SK-N-SH (cell line): ENCODE results near the gene PTPRG. TPM values are rescaled to one million over a fixed set of nuclear protein-coding genes. Genes with fewer than 3 reads are reported as not detected.

Experiments
- CTCF ChIA-PET: fragments of 300-600, 350-600 bp; formaldehyde crosslinking; extraction: SDS; loops from one replicate; lab custom pipeline; 2021; lab: Yijun Ruan, JAX
- POLR2A ChIA-PET: fragments of 350-600 bp; sonication (Branson Sonifier 250); formaldehyde crosslinking; extraction: SDS; loops from one replicate; lab custom pipeline; 2020; ENCODE audit warnings: antibody characterized with exemption, inconsistent platforms; lab: Yijun Ruan, JAX
- DNase-seq: peaks from one replicate; pipeline ENCODE4 v3.0.0; 2012
- H2AFZ ChIP-seq: fragments of 200-600 bp; sonication (generic); 2 replicates; pipeline ENCODE4 v1.8.1; 2016; ENCODE audit warnings: antibody characterized with exemption, mild to moderate bottlenecking, low read depth
- H3F3A ChIP-seq: fragments of 200-600 bp; sonication (generic); replicated peaks from 2 replicates; pipeline ENCODE3; 2016; ENCODE audit warnings: antibody characterized with exemption, mild to moderate bottlenecking; ENCODE audit not compliant: insufficient read depth
- H3K27ac ChIP-seq, 2 experiments: fragments of 200-500 bp in 1 of 2; fragments of 200-600 bp in 1 of 2; sonication (Bioruptor generic) in 1 of 2; sonication (generic), shearing (Covaris generic) in 1 of 2; 2 replicates each; pipeline versions ENCODE4 v1.5.1 to v1.6.1; 2014 to 2016; ENCODE audit warnings: low read depth in 2 of 2, inconsistent platforms in 1 of 2, low read length in 1 of 2, mild to moderate bottlenecking in 1 of 2, mixed read lengths in 1 of 2
- H3K27me3 ChIP-seq: fragments of 200-600 bp; sonication (generic), shearing (Covaris generic); 2 replicates; pipeline ENCODE4 v1.6.1; 2016; ENCODE audit warnings: mixed run types; ENCODE audit not compliant: insufficient read depth
- H3K36me3 ChIP-seq, 2 experiments: fragments of 200-500 bp in 1 of 2; fragments of 200-600 bp in 1 of 2; sonication (Bioruptor generic) in 1 of 2; sonication (generic) in 1 of 2; replicated peaks in 1 of 2; 2 replicates each; pipeline versions ENCODE3 to v1.5.1; 2014 to 2016; ENCODE audit warnings: low read length in 1 of 2, mild to moderate bottlenecking in 1 of 2; ENCODE audit not compliant: insufficient read depth in 2 of 2, control insufficient read depth in 1 of 2
- H3K4me1 ChIP-seq, 2 experiments: fragments of 200-500 bp in 1 of 2; fragments of 200-600 bp in 1 of 2; sonication (Bioruptor generic) in 1 of 2; sonication (generic), shearing (Covaris generic) in 1 of 2; 2 replicates each; pipeline versions ENCODE4 v1.5.1 to v1.6.1; 2014 to 2016; ENCODE audit warnings: low read depth in 1 of 2, low read length in 1 of 2, mixed run types in 1 of 2; ENCODE audit not compliant: insufficient read depth in 2 of 2, control insufficient read depth in 1 of 2
- H3K4me2 ChIP-seq: fragments of 200-600 bp; sonication (generic), shearing (Covaris generic); 2 replicates; pipeline ENCODE4 v1.6.1; 2017; ENCODE audit warnings: mixed run types
- H3K4me3 ChIP-seq, 2 experiments: fragments of 200-500 bp in 1 of 2; fragments of 200-600 bp in 1 of 2; sonication (Bioruptor generic) in 1 of 2; sonication (generic), shearing (Covaris generic) in 1 of 2; 2 replicates each; pipeline versions ENCODE4 v1.5.1 to v1.8.1; 2014 to 2016; ENCODE audit warnings: low read depth in 2 of 2, inconsistent platforms in 1 of 2, low read length in 1 of 2, mild to moderate bottlenecking in 1 of 2, mixed read lengths in 1 of 2, moderate library complexity in 1 of 2
- H3K79me2 ChIP-seq: fragments of 200-600 bp; sonication (generic); 2 replicates; pipeline ENCODE4 v1.8.1; 2017; ENCODE audit warnings: mild to moderate bottlenecking; ENCODE audit not compliant: insufficient read depth
- H3K9ac ChIP-seq: fragments of 200-600 bp; sonication (generic); 2 replicates; pipeline ENCODE4 v1.6.1; 2017; ENCODE audit warnings: mixed run types
- H3K9me2 ChIP-seq: fragments of 200-600 bp; sonication (generic); 2 replicates; pipeline ENCODE4 v1.6.1; 2017; ENCODE audit warnings: mixed run types
- H3K9me3 ChIP-seq: fragments of 200-600 bp; sonication (generic); 2 replicates; pipeline ENCODE4 v1.6.1; 2017; ENCODE audit warnings: mixed run types, mild to moderate bottlenecking, moderate library complexity
- H4K20me1 ChIP-seq: fragments of 200-600 bp; sonication (generic); 2 replicates; pipeline ENCODE4 v1.6.1; 2017; ENCODE audit warnings: mild to moderate bottlenecking, mixed run types; ENCODE audit not compliant: insufficient read depth
- ELF1 ChIP-seq: IDR thresholded peaks from 2 replicates; pipeline ENCODE4 v1.4.0; 2012
- EP300 ChIP-seq, 2 experiments: IDR thresholded peaks; 2 replicates each; pipeline versions ENCODE4 v1.4.0 to v1.6.1; 2012; ENCODE audit warnings: borderline replicate concordance in 1 of 2, low read depth in 1 of 2, low read length in 1 of 2
- FOXM1 ChIP-seq: IDR thresholded peaks from 2 replicates; pipeline ENCODE4 v1.4.0; 2012; ENCODE audit warnings: low read depth, mild to moderate bottlenecking
- GABPA ChIP-seq: IDR thresholded peaks from 2 replicates; pipeline ENCODE4 v1.4.0; 2012; ENCODE audit warnings: low read depth, mild to moderate bottlenecking
- GATA2 ChIP-seq: sonication (generic); formaldehyde crosslinking; IDR thresholded peaks from 2 replicates; pipeline ENCODE4 v1.5.0; 2020; ENCODE audit warnings: mild to moderate bottlenecking, missing genetic modification reagents
- MEF2A ChIP-seq: IDR thresholded peaks from 2 replicates; pipeline ENCODE4 v1.4.0; 2012; ENCODE audit warnings: low read depth, borderline replicate concordance
- MXI1 ChIP-seq: IDR thresholded peaks from 2 replicates; pipeline ENCODE4 v1.6.1; 2012; ENCODE audit warnings: mild to moderate bottlenecking, low read depth, low read length, improper control_type of control experiment
- RAD21 ChIP-seq: IDR thresholded peaks from 2 replicates; pipeline ENCODE4 v1.6.1; 2012; ENCODE audit warnings: mild to moderate bottlenecking, low read length
- RCOR1 ChIP-seq: fragments of 150-350 bp; IDR thresholded peaks from 2 replicates; pipeline ENCODE4 v1.6.1; 2017; ENCODE audit warnings: antibody characterized with exemption, low read length
- RFX5 ChIP-seq: IDR thresholded peaks from 2 replicates; pipeline ENCODE4 v1.6.1; 2012; ENCODE audit warnings: mild to moderate bottlenecking, improper control_type of control experiment, low read length
- SIN3A ChIP-seq: IDR thresholded peaks from 2 replicates; pipeline ENCODE4 v1.6.1; 2012; ENCODE audit warnings: low read depth, mild to moderate bottlenecking, low read length, moderate library complexity, borderline replicate concordance
- SMC3 ChIP-seq: IDR thresholded peaks from 2 replicates; pipeline ENCODE4 v1.6.1; 2012; ENCODE audit warnings: low read depth, low read length, improper control_type of control experiment
- TEAD4 ChIP-seq: IDR thresholded peaks from 2 replicates; pipeline ENCODE4 v1.4.0; 2012; ENCODE audit warnings: mild to moderate bottlenecking, borderline replicate concordance; ENCODE audit not compliant: insufficient read depth
- YY1 ChIP-seq: IDR thresholded peaks from 2 replicates; pipeline ENCODE4 v1.4.0; 2012; ENCODE audit warnings: low read depth, mild to moderate bottlenecking
- WGBS: methylation state at CpG from one replicate; pipeline ENCODE4 v1.1.6; 2017; ENCODE audit warnings: low lambda C conversion rate; 5-methylcytosine and 5-hydroxymethylcytosine counted together
- polyA plus RNA-seq, 3 experiments: library from polyadenylated mRNA; depleted of rRNA; stranded (reverse); fragments of >200 nt; gene quantifications; 2 replicates each; pipeline ENCODE4 v1.2.3, GENCODE V29; 2012
- TF ChIP-seq, protein P1 (sequence below): IDR thresholded peaks from 2 replicates; pipeline ENCODE4 v1.6.1; 2012; ENCODE audit warnings: mild to moderate bottlenecking, low read depth, low read length, moderate library complexity
- TF ChIP-seq, protein P2 (sequence below): IDR thresholded peaks from 2 replicates; pipeline ENCODE4; 2012
- TF ChIP-seq, protein P3 (sequence below): fragments of 200-600 bp; sonication (generic); IDR thresholded peaks from 2 replicates; pipeline ENCODE4 v1.6.1; 2017; ENCODE audit warnings: antibody characterized with exemption, mild to moderate bottlenecking, moderate library complexity
- TF ChIP-seq, protein P4 (sequence below): IDR thresholded peaks from 2 replicates; pipeline ENCODE4 v1.4.0; 2012; ENCODE audit warnings: low read depth, borderline replicate concordance
- TF ChIP-seq, protein P5 (sequence below): fragments of 150-350 bp; IDR thresholded peaks from 2 replicates; pipeline ENCODE4 v1.6.1; 2016; ENCODE audit warnings: mild to moderate bottlenecking, low read depth, low read length

The PTPRG gene
- polyA plus RNA-seq, 1 of the 3 experiments (the other 2 are of a cell fraction), result 14.1 TPM

DNA sequence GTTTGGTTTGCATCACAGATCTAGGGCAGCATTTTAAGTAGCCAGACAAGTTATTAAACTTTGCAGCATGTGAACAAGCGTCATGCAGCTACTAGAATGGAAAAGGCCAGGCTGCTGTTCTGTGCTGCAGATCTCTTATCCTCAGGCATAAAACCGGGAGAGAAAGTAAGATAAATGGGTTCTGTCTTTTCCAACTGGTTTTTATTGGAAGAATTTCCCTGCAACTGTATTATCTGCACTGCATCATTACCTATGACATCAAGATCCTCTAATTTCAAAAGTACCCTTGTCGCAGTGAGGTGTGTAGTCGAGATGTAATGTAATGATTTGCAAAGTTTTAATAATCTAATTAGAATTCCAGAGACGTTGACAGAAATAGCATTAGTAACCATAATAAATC is 571.6 kb downstream of the PTPRG start:
- 0 out of 2 replicates have a peak, but pooled peaks cover 3% of the 10 kb centered on the region for H4K20me1 ChIP-seq
- H3K4me1 ChIP-seq, result peaks cover 0 to 7% of the 10 kb centered on the region in 2 experiments; a peak in 2 of 4 replicates
- 66% methylated on average over 5 of the region's 5 CpGs for WGBS
- peak; percentile 37; the same call in 1 of the 2 replicates for TF ChIP-seq GATA2 (CRISPR knock-in tag)
- peak; percentile 59; the same call in 1 of the 2 replicates for TF ChIP-seq RCOR1
- no peak for TF ChIP-seq RAD21
- no peak for TF ChIP-seq SIN3A
- no peak for TF ChIP-seq SMC3
- peak; percentile 31; the same call in 1 of the 2 replicates for TF ChIP-seq MXI1
- TF ChIP-seq EP300 (IDR thresholded peaks at IDR 0.05; ENCODE audit: borderline replicate concordance in 1 of 2, low read depth in 1 of 2, low read length in 1 of 2), result peak in 1 of 2 experiments; percentile 61; a peak in 1 of 4 replicates
- TF ChIP-seq TEAD4, result no peak
- TF ChIP-seq, protein P1, sequence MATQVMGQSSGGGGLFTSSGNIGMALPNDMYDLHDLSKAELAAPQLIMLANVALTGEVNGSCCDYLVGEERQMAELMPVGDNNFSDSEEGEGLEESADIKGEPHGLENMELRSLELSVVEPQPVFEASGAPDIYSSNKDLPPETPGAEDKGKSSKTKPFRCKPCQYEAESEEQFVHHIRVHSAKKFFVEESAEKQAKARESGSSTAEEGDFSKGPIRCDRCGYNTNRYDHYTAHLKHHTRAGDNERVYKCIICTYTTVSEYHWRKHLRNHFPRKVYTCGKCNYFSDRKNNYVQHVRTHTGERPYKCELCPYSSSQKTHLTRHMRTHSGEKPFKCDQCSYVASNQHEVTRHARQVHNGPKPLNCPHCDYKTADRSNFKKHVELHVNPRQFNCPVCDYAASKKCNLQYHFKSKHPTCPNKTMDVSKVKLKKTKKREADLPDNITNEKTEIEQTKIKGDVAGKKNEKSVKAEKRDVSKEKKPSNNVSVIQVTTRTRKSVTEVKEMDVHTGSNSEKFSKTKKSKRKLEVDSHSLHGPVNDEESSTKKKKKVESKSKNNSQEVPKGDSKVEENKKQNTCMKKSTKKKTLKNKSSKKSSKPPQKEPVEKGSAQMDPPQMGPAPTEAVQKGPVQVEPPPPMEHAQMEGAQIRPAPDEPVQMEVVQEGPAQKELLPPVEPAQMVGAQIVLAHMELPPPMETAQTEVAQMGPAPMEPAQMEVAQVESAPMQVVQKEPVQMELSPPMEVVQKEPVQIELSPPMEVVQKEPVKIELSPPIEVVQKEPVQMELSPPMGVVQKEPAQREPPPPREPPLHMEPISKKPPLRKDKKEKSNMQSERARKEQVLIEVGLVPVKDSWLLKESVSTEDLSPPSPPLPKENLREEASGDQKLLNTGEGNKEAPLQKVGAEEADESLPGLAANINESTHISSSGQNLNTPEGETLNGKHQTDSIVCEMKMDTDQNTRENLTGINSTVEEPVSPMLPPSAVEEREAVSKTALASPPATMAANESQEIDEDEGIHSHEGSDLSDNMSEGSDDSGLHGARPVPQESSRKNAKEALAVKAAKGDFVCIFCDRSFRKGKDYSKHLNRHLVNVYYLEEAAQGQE, result no peak
- no peak overlapping the region for H2AFZ ChIP-seq
- peaks cover 0 to 2% of the 10 kb centered on the region in 2 experiments for H3K36me3 ChIP-seq
- H3K27me3 ChIP-seq, result no peaks in the 10 kb centered on the region
- H3K9me2 ChIP-seq, result no peaks in the 10 kb centered on the region
- ChIA-PET CTCF (interaction anchor here (1.0 to 5.4 kb wide), 4 partner anchors 8 to 274 kb away, joined by 3 to 30 read pairs (median 4); no protein-coding TSS in a partner anchor), POLR2A (no interaction called here)
- H3K9me3 ChIP-seq, result no peaks in the 10 kb centered on the region
- no peaks in the 10 kb centered on the region for H3F3A ChIP-seq
- H3K79me2 ChIP-seq, result no peaks in the 10 kb centered on the region
- DNase-seq, result peak; percentile 22
- no peak overlapping the region for H3K27ac ChIP-seq
- no peak overlapping the region for H3K9ac ChIP-seq
- no peak overlapping the region for H3K4me2 ChIP-seq
- no peak overlapping the region for H3K4me3 ChIP-seq

DNA sequence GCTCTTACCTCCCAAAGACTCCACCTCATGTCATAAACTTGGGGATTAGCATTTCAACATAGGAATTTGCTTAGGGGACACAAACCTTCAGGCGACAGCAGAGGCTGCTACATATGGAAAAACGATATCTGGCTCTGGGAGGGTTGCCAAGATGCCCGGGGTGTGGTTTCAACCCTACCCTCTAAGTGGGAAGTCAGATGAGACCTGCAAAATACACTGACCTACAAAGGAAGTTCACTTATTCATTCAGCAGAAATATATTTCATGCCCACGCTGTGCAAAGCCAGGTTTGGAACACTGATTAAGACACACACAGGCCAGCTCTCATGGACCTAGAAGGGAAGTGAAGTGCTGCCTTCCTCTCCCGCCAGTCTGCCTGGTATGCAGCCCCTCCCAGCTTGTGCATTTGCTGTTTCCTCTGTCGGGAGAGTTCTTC is 572.7 kb downstream of the PTPRG start:
- no peaks in the 10 kb centered on the region for H3K9me3 ChIP-seq
- no peak overlapping the region for H3K4me3 ChIP-seq
- H3K79me2 ChIP-seq, result no peaks in the 10 kb centered on the region
- no peak overlapping the region for H3K4me2 ChIP-seq
- H3F3A ChIP-seq, result no peaks in the 10 kb centered on the region
- no peaks in the 10 kb centered on the region for H3K9me2 ChIP-seq
- no peak overlapping the region for H3K27ac ChIP-seq
- POLR2A ChIA-PET, result no interaction called here
- TF ChIP-seq TEAD4 (no peak), FOXM1 (no peak), ELF1 (no peak), GATA2 (CRISPR knock-in tag) (no peak), MXI1 (no peak), GABPA (no peak), MEF2A (no peak), EP300 (IDR thresholded peaks at IDR 0.05; ENCODE audit: borderline replicate concordance in 1 of 2, low read depth in 1 of 2, low read length in 1 of 2) (no peak), YY1 (no peak), RFX5 (no peak)
- TF ChIP-seq, protein P2, sequence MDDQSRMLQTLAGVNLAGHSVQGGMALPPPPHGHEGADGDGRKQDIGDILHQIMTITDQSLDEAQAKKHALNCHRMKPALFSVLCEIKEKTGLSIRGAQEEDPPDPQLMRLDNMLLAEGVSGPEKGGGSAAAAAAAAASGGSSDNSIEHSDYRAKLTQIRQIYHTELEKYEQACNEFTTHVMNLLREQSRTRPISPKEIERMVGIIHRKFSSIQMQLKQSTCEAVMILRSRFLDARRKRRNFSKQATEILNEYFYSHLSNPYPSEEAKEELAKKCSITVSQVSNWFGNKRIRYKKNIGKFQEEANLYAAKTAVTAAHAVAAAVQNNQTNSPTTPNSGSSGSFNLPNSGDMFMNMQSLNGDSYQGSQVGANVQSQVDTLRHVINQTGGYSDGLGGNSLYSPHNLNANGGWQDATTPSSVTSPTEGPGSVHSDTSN, result no peak
- TF ChIP-seq, protein P3, sequence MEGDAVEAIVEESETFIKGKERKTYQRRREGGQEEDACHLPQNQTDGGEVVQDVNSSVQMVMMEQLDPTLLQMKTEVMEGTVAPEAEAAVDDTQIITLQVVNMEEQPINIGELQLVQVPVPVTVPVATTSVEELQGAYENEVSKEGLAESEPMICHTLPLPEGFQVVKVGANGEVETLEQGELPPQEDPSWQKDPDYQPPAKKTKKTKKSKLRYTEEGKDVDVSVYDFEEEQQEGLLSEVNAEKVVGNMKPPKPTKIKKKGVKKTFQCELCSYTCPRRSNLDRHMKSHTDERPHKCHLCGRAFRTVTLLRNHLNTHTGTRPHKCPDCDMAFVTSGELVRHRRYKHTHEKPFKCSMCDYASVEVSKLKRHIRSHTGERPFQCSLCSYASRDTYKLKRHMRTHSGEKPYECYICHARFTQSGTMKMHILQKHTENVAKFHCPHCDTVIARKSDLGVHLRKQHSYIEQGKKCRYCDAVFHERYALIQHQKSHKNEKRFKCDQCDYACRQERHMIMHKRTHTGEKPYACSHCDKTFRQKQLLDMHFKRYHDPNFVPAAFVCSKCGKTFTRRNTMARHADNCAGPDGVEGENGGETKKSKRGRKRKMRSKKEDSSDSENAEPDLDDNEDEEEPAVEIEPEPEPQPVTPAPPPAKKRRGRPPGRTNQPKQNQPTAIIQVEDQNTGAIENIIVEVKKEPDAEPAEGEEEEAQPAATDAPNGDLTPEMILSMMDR, result no peak
- TF ChIP-seq, protein P4, sequence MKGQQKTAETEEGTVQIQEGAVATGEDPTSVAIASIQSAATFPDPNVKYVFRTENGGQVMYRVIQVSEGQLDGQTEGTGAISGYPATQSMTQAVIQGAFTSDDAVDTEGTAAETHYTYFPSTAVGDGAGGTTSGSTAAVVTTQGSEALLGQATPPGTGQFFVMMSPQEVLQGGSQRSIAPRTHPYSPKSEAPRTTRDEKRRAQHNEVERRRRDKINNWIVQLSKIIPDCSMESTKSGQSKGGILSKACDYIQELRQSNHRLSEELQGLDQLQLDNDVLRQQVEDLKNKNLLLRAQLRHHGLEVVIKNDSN, result no peak
- TF ChIP-seq, protein P5, sequence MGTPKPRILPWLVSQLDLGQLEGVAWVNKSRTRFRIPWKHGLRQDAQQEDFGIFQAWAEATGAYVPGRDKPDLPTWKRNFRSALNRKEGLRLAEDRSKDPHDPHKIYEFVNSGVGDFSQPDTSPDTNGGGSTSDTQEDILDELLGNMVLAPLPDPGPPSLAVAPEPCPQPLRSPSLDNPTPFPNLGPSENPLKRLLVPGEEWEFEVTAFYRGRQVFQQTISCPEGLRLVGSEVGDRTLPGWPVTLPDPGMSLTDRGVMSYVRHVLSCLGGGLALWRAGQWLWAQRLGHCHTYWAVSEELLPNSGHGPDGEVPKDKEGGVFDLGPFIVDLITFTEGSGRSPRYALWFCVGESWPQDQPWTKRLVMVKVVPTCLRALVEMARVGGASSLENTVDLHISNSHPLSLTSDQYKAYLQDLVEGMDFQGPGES, result no peak
- TF ChIP-seq, all 33 proteins: peak for 0
- H3K4me1 ChIP-seq, result peaks cover 0 to 7% of the 10 kb centered on the region in 2 experiments; a peak in 2 of 4 replicates
- CTCF ChIA-PET, result interaction anchor here (5.4 kb wide), 1 partner anchor 275 kb away, joined by 30 read pairs; no protein-coding TSS in a partner anchor
- DNase-seq, result peak; percentile 25
- no peak overlapping the region for H2AFZ ChIP-seq
- H3K9ac ChIP-seq, result no peak overlapping the region
- 37% methylated on average over 6 of the region's 6 CpGs for WGBS
- H3K36me3 ChIP-seq, result peaks cover 0 to 4% of the 10 kb centered on the region in 2 experiments
- H3K27me3 ChIP-seq, result no peaks in the 10 kb centered on the region
- 0 out of 2 replicates have a peak, but pooled peaks cover 3% of the 10 kb centered on the region for H4K20me1 ChIP-seq
